Natural killer cell treated with Interleukin-12 subunit alpha and Interleukin-12 subunit beta and Interleukin-15 and Interleukin-18, amount 100 ng/mL, for 72 hours (primary cell): ENCODE measurements around the gene PTPRN2. TPM values are rescaled to one million over a fixed set of nuclear protein-coding genes. Genes with fewer than 3 reads are reported as not detected.

Source experiments
- ATAC-seq, 2 donors: fragments of 150-1000 bp; cut with Tn5 transposase in 1 of 2; sonication (Bioruptor Pico), chemical (Tn5 transposase) in 1 of 2; 2 replicates each; pipeline ENCODE4 v1.10.0; 2021
- DNase-seq: peaks from one replicate; pipeline ENCODE4 v3.0.0; 2022; ENCODE audit warnings: low spot score
- H3K27ac Mint-ChIP-seq, 2 donors: 1 replicate in 1 of 2; 2 replicates in 1 of 2; pipeline ENCODE4 v1.8.0; 2022; ENCODE audit warnings: mixed read lengths in 2 of 2, mild to moderate bottlenecking in 1 of 2, moderate library complexity in 1 of 2
- H3K27me3 Mint-ChIP-seq, 2 donors: 1 replicate in 1 of 2; 2 replicates in 1 of 2; pipeline ENCODE4 v1.8.0; 2022; ENCODE audit warnings: mixed read lengths in 2 of 2
- H3K36me3 Mint-ChIP-seq: one replicate; pipeline ENCODE4 v1.8.0; 2022; ENCODE audit warnings: mixed read lengths
- H3K4me1 Mint-ChIP-seq, 2 donors: 1 replicate in 1 of 2; 2 replicates in 1 of 2; pipeline ENCODE4 v1.8.0; 2022; ENCODE audit warnings: low read depth in 2 of 2, mixed read lengths in 2 of 2, mild to moderate bottlenecking in 1 of 2
- H3K4me3 Mint-ChIP-seq: one replicate; pipeline ENCODE4 v1.8.0; 2022; ENCODE audit warnings: mixed read lengths
- H3K9me3 Mint-ChIP-seq: 2 replicates; pipeline ENCODE4 v1.8.0; 2022; ENCODE audit warnings: mixed read lengths
- total RNA-seq, 2 donors: library from RNA; stranded (reverse); gene quantifications; one replicate each; pipeline ENCODE4 v1.2.3, GENCODE V29; 2022

PTPRN2 gene
- total RNA-seq, 2 donors from 2014 or later = 0.17 to 0.74 TPM

DNA sequence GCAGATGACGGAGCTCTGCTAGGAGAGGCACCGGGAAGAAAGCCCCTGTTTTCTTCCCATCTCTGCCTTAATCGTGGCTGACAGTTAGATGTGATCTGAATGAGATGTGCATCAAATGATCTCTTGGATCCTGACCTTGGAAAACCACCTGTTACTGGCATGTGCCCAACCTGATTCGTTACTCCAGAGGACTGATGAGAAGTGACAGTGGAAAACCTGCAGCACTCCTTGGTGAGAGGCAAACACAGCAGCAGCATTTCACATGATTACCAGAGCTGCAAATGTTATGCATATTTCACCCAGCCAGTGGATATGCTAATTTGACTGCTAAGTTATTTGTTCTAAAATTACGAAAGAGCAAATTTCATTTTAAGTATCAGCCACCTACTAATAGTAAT is 95.3 kb downstream of the PTPRN2 start:
- H3K36me3 Mint-ChIP-seq = no peaks in the 10 kb centered on the region
- H3K4me3 Mint-ChIP-seq = no peak overlapping the region
- H3K27me3 Mint-ChIP-seq = peaks cover 0 to 3% of the 10 kb centered on the region in 2 donors
- no peaks in the 10 kb centered on the region for H3K9me3 Mint-ChIP-seq
- DNase-seq (no peak), ATAC-seq (no peak)
- no peak overlapping the region for H3K27ac Mint-ChIP-seq
- H3K4me1 Mint-ChIP-seq = peaks cover 0 to 4% of the 10 kb centered on the region in 2 donors

DNA sequence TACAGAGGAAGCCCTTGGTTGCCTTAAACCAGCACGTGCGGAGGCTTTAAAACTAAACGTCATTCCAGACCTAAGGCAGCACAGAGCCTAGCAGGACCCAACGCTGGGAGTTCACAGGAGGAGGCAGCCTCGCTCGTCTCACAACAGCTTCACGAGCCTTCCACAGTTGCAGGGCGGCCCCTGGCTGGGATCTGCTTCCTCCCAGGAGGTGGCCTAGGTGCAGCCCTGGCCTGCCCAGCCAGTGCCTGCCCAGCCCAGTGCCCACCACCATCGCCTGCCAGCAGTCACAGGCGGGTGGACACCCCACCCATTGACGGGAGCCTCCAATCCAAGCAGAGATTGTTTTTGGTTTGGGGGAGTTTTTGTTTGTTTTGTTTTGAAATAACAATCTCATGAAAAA is 96.5 kb downstream of the PTPRN2 start:
- H3K27ac Mint-ChIP-seq = no peak overlapping the region
- peaks cover 0 to 4% of the 10 kb centered on the region in 2 donors for H3K4me1 Mint-ChIP-seq
- no peak overlapping the region for H3K4me3 Mint-ChIP-seq
- H3K9me3 Mint-ChIP-seq = no peaks in the 10 kb centered on the region
- DNase-seq (no peak), ATAC-seq (no peak)
- H3K27me3 Mint-ChIP-seq = peaks cover 0 to 3% of the 10 kb centered on the region in 2 donors
- H3K36me3 Mint-ChIP-seq = no peaks in the 10 kb centered on the region

DNA sequence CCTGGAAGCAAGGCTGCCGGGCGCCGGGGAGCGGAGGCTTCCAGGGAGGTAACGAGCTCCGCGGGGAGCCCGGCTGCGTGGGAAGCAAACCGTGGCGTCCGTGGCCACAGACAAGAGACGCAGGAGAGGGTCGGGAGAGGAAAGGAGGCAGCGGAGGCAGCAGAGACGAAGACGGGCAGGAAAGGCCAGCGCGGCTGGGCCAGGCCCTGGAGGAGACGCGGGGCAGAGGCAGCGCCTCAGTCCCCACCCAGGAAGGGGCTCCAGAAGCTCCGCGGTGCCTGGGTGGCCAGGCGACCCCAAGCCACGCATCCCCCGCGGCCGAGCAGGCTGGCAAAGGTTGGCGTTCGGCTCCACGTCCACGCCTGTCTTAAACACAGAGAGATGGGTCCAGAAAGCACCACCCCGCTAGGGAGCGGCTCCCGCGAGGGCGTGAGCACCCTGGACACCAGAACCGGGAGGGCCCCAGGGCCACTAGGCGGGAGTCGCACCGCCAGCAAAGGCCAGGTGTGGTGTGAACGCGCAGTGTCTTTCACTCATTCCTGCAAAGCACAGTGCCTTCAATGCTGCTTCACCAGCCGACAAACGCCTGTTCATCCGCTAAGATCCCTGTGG is 97.3 kb downstream of the PTPRN2 start:
- no peaks in the 10 kb centered on the region for H3K27me3 Mint-ChIP-seq
- no peaks in the 10 kb centered on the region for H3K9me3 Mint-ChIP-seq
- DNase-seq (no peak), ATAC-seq (no peak)
- H3K4me3 Mint-ChIP-seq = no peak overlapping the region
- H3K27ac Mint-ChIP-seq = no peak overlapping the region
- no peaks in the 10 kb centered on the region for H3K36me3 Mint-ChIP-seq
- H3K4me1 Mint-ChIP-seq = no peaks in the 10 kb centered on the region

DNA sequence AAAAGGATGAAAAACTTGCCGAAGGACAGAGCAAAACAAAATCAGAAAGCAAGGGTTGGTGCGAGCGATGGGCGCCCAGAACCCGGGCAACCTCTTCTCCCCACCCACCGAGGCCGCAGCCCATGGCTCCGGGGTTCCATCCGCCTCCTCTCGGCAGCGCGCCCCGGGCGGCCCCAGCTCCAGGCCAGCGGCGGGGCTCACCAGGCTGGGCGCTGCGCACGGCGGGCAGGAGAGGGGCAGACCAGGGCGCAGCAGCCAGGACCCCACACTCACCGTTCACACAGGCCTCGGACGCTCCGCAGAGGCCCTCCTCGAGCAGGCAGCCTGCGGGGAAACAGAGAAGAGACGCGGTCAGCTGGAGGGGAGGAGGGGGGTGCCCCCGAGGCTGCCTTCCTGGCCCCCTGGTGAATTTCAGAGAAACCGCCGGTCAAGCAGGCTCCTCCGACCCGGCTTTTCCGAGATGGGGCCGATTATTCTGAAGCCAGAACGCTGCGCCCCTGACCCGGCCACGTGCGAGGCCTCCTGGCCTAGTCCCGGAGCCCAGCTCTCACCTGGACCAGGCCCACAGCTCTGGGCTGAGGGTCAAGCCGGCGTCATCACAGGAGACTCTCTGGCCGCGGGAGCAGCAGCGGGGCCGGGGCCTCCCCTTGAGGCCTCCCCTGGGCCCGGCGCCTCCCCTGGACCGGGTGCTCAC is 98.0 kb downstream of the PTPRN2 start:
- Mint-ChIP-seq H3K36me3 (no peaks in the 10 kb centered on the region), H3K4me3 (no peak overlapping the region), H3K9me3 (no peaks in the 10 kb centered on the region), H3K27me3 (no peaks in the 10 kb centered on the region), H3K27ac (no peak overlapping the region), H3K4me1 (no peaks in the 10 kb centered on the region)
- DNase-seq (no peak), ATAC-seq (no peak)

DNA sequence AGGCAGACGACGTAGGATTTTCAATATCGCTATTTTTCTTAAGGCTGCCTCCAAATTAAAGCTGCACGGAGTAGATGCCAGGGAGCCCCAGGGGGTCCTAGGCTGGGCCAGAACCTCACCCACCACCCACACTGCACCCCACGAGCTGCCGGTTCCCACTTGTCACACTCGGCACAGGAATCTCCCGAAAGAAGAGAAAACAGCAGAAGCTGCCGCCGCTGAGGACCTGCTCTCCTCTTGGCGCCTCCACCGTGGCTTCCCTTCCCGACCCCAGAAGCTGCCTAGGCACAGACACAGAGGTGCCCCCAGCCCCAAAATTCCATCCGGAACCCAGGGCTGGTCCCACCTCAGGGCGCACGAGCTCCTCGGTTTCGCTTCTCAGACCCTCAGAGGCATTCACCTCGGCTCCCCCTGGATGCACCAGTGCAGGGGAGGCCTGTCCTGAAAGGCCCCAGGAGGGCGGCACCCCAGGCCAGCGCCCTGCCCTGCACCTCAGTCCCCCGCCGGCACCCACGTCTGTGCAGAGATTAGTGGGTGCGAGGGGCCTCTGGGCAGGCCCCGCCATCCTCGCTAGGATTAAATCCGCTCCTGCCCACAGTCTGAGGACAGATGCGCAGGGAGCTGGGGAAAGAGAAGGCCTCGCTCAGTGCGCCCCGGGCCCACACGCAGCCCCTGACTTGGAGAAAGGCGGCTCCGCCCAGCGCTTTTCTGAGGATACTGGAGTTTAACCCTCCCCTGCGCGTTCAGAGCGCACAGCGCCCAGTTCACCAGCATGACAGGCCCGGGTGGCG is 99.2 kb downstream of the PTPRN2 start:
- no peak overlapping the region for H3K27ac Mint-ChIP-seq
- H3K4me1 Mint-ChIP-seq = no peaks in the 10 kb centered on the region
- H3K27me3 Mint-ChIP-seq = no peaks in the 10 kb centered on the region
- DNase-seq = no peak
- no peak for ATAC-seq
- no peaks in the 10 kb centered on the region for H3K9me3 Mint-ChIP-seq
- H3K36me3 Mint-ChIP-seq = no peaks in the 10 kb centered on the region
- no peak overlapping the region for H3K4me3 Mint-ChIP-seq

DNA sequence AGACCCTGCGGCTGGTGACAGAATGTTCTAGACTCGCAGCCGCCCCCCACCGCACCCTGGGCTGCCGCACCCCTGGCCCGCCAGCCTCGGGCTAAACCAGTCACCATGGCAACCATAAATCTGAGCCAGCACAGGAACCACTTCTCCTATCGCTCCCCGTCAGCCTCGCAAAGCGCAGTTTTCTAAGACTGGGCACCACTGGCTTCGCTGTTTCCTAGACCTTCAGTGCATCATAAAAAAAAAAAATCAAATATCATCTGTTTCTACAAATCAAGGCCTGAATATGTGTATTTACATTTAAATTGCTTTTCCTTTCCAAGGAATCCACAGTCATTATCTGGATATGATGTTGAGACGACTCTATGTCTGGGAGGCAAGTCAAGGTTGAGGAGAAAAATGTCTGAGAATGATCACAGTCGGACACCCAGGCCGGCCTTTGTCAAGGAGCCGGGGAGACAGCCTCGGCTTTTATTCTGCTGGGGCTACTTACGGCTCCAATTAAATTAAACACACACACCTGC is 99.9 kb downstream of the PTPRN2 start:
- H3K36me3 Mint-ChIP-seq = no peaks in the 10 kb centered on the region
- no peak overlapping the region for H3K4me3 Mint-ChIP-seq
- DNase-seq (no peak), ATAC-seq (no peak)
- no peak overlapping the region for H3K27ac Mint-ChIP-seq
- no peaks in the 10 kb centered on the region for H3K27me3 Mint-ChIP-seq
- H3K9me3 Mint-ChIP-seq = no peaks in the 10 kb centered on the region
- H3K4me1 Mint-ChIP-seq = no peaks in the 10 kb centered on the region

DNA sequence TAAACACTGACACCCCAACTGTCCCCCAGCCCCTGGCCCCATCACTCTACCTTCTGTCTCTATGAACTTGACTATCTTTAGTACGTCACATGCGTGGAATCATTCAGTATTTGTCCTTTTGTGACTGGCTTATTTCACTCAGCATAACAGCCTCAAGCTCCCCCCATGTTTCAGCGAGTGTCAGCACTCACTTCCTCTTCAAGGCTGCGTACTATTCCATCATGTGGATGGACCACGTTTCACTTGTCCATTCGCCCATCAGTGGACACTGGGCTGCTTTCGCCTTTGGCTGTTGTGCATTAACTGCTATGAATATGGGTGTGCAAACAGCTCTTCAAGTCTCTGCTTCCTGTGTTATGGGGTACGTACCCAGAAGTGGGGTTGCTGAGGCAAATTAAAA is 100.7 kb downstream of the PTPRN2 start:
- Mint-ChIP-seq H3K4me1 (no peaks in the 10 kb centered on the region), H3K4me3 (no peak overlapping the region), H3K36me3 (no peaks in the 10 kb centered on the region), H3K27ac (no peak overlapping the region), H3K27me3 (no peaks in the 10 kb centered on the region), H3K9me3 (no peaks in the 10 kb centered on the region)
- ATAC-seq = no peak
- no peak for DNase-seq

DNA sequence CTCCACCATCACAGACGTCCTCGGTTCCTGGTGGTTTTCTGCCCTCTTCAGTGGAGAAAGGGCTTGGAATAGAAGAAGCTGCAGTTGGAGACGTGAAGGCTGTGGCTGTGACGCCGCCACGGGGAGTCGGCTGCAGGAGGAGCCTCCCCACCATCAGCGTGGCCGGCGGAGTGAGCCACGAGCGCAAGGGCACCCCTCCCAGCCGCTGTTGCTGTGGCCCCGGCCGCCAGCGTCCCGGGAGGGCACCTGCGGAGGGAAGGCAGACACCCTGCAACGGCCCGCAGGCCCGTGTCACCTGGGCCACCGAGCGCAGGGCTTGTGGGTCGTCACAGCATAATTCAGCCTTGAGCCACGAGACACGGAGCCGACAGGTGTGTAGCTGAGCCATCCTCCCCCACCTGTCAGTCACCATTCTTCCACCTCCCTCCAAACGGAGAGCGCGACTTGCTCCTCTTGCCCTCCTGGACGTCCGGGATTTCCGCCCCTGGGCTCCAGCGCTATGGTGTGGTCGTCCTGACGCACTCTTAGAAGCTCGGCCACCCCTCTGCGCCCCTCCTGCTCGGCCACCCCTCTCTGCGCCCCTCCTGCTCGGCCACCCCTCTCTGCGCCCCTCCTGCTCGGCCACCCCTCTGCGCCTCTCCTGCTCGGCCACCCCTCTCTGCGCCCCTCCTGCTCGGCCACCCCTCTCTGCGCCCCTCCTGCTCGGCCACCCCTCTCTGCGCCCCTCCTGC is 102.7 kb downstream of the PTPRN2 start:
- no peaks in the 10 kb centered on the region for H3K36me3 Mint-ChIP-seq
- no peaks in the 10 kb centered on the region for H3K4me1 Mint-ChIP-seq
- no peaks in the 10 kb centered on the region for H3K9me3 Mint-ChIP-seq
- peaks cover 0 to 2% of the 10 kb centered on the region in 2 donors for H3K27me3 Mint-ChIP-seq
- ATAC-seq (no peak), DNase-seq (no peak)
- no peak overlapping the region for H3K4me3 Mint-ChIP-seq
- H3K27ac Mint-ChIP-seq = no peak overlapping the region

DNA sequence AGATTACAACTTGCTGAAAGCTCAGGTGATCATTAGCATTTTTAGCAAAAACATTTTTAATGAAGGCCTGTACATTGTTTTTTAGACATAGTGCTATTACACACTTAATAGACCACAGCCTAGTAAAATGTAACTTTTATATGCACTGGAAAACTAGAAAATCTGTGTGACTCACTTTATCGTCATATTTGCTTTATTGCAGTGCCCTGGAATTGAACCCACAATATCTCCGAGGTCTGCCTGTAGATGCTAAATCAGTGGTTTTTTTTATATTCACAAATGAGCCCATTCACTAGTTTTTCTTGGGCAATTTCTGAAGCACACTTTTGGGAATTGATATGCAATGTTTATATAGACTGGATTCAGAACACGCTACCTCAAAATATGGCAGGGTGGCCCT is 105.1 kb downstream of the PTPRN2 start:
- Mint-ChIP-seq H3K36me3 (no peaks in the 10 kb centered on the region), H3K9me3 (no peaks in the 10 kb centered on the region), H3K4me3 (no peak overlapping the region), H3K4me1 (no peaks in the 10 kb centered on the region), H3K27me3 (peaks cover 0 to 2% of the 10 kb centered on the region in 2 donors), H3K27ac (no peak overlapping the region)
- no peak for ATAC-seq
- no peak for DNase-seq

DNA sequence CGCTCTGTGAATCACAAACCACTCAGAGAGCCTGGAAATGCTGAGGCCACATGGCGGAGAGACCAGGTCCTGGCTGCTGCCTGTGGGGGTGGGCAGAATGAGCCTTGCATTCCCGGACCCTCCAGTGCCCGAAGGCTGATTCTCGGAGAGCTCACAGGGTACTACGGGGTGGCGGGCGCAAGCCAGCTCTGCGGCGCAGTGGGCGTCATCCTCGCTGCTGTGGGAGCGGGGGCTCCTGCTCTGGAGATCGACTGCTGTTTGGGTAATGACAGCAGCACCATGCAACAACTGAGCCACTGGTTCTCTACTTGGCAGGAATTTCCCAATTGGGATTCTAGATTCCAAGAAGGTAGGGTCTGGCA is 108.0 kb downstream of the PTPRN2 start:
- ATAC-seq (no peak), DNase-seq (no peak)
- H3K4me1 Mint-ChIP-seq = no peaks in the 10 kb centered on the region
- H3K36me3 Mint-ChIP-seq = no peaks in the 10 kb centered on the region
- no peaks in the 10 kb centered on the region for H3K9me3 Mint-ChIP-seq
- peaks cover 0 to 2% of the 10 kb centered on the region in 2 donors for H3K27me3 Mint-ChIP-seq
- H3K27ac Mint-ChIP-seq = no peak overlapping the region
- no peak overlapping the region for H3K4me3 Mint-ChIP-seq

DNA sequence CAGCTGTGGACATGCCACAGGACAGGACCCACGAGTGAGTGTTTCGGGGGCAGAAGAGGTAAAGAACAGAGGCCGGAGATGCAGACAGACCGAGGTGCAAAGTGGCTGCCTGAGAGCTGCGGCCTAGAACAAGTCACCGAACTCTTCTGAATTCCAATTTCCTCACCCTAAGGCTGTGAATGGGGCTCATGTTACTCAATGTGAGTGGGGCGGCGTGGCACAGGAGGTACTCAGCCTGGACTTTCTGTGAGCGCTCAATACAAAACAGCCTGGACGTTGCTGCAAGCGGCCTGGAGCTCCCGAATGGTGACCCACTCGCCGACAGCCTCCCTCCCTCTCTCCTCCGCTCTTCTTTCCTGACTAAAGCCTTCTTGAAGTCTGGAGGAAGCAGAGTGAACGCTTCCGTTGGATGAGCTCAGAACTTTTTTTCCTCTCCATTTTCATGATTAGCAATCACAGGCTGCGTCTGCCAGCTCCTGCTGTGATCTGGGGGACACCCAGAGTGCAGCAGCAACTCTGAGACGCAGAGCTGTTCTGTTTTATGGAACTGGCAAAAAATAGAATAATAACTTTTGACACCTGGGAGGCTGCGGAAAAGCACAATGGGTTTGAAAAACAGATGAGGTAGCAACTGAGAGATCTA is 108.5 kb downstream of the PTPRN2 start:
- Mint-ChIP-seq H3K36me3 (no peaks in the 10 kb centered on the region), H3K4me3 (no peak overlapping the region), H3K9me3 (no peaks in the 10 kb centered on the region), H3K4me1 (no peaks in the 10 kb centered on the region), H3K27ac (no peak overlapping the region), H3K27me3 (peaks cover 0 to 2% of the 10 kb centered on the region in 2 donors)
- ATAC-seq (no peak), DNase-seq (no peak)

DNA sequence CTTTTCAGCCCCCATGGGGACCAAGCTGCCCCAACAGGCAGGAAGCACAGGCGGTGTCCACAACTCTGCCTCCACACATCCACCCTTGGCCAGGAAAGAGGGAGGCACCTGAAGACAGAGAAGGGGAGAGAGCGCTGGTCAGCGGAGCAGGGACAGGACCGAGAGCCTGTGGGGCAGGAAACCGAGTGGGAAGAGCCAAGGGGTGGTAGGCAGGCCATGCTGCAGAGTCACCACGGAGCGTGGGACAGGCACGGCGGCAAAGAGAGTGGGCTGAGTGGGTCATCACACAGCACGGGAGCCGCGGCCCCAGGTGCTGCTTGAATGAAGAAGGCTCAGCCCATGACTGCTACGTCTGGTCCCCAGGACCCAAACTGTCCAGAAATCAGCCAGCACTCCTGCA is 109.8 kb downstream of the PTPRN2 start:
- no peaks in the 10 kb centered on the region for H3K9me3 Mint-ChIP-seq
- H3K4me1 Mint-ChIP-seq = no peaks in the 10 kb centered on the region
- H3K36me3 Mint-ChIP-seq = no peaks in the 10 kb centered on the region
- ATAC-seq (no peak), DNase-seq (no peak)
- no peak overlapping the region for H3K27ac Mint-ChIP-seq
- H3K27me3 Mint-ChIP-seq = peaks cover 0 to 5% of the 10 kb centered on the region in 2 donors
- no peak overlapping the region for H3K4me3 Mint-ChIP-seq

DNA sequence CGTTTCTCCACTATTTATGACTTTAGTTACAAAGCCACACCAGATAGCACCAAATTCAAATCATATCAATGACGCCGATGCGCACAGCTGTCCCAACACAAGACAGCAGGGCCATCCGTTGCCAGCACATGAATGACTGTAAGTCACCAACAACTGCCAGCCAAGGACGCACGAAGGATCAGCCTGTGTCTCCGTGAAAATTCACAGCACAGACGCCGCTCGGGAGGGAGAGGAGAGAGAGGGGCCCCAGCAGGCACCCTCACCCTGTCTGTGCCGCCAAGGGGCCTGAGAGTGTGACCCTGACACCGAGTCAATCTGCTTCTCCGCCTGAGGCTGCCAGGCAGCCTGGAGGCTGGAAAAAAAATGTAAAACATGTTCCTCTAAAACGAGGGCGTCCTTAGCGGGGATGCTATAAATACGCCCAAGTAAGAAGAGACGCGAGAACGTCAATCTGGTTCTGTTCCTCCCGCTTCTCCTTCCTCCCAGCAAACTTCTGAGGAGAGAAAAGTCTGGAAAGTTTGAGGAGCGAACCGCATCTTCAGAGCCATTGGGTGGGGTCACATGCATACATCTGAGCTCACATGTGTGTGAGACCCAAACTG is 111.2 kb downstream of the PTPRN2 start:
- Mint-ChIP-seq H3K36me3 (no peaks in the 10 kb centered on the region), H3K27me3 (peaks cover 0 to 3% of the 10 kb centered on the region in 2 donors), H3K4me3 (no peak overlapping the region), H3K27ac (no peak overlapping the region), H3K4me1 (no peaks in the 10 kb centered on the region), H3K9me3 (no peaks in the 10 kb centered on the region)
- no peak for DNase-seq
- ATAC-seq = no peak
